GM19035 (cell line): ENCODE results near the gene IL33.
A peak's percentile ranks its signal among the peaks of the same experiment; 100 is the strongest.
"Not testable (repeated sequence)": the region's sequence is repeated elsewhere in the genome, so short reads cannot be mapped to it uniquely, and the experiment has no call there.

ENCODE experiments used
- ATAC-seq: cut with Tn5 transposase; IDR thresholded peaks from one replicate; pipeline ENCODE4 v1.9.1; 2021; ENCODE audit not compliant: unreplicated experiment

Gene IL33, protein sequence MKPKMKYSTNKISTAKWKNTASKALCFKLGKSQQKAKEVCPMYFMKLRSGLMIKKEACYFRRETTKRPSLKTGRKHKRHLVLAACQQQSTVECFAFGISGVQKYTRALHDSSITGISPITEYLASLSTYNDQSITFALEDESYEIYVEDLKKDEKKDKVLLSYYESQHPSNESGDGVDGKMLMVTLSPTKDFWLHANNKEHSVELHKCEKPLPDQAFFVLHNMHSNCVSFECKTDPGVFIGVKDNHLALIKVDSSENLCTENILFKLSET

DNA sequence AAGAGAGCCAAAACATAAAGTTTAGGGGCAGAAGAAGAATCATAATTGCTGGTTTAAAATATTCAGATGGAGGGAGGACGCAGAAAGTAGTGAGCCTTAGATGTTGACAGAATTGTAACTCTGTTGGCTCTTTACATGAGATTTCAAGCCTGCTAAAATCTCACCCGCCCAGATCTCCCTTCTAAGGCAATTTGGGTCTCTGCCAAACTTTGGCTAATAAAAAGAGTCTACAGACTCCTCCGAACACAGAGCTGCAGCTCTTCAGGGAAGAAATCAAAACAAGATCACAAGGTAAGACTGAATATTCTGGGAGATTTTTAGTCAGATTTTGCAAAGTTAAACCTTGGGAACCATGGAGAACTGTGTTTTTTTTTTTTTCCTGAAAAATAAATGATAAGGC lies at the start of gene IL33:
IL33 (plus strand) TSS at position 246 of the 400 bp plus-strand sequence. CDS start 25,888 bp downstream, outside the sequence.
- ATAC-seq, result no peak

DNA sequence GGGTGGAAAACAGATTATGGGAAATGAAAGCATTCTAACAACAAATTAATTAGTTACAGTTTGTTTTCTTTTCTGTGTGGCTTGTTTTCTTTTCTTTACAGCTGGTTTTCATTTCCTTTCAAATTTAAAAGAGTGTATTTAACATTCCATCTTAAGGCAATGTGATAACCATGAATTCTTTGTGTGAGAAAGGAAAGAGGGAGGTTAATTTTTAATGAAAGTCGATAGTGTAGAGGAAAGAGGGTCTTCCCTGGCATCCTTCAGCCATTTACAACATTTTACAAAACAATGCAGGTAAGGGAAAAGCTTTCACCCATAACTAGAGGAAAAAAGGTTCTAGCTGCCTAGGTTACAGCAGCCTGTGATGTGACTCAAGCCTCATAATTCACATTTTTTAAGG lies 43.9 kb upstream of the IL33 start:
- ATAC-seq, result no peak

GRCh38 chr9:6173914-6174313 lies 41.7 kb upstream of the IL33 start:
- ATAC-seq, result no peak

- not testable (repeated sequence) for ATAC-seq
Observed at GRCh38 chr9:6182549-6183226, 32.9 kb upstream of the IL33 start.

DNA sequence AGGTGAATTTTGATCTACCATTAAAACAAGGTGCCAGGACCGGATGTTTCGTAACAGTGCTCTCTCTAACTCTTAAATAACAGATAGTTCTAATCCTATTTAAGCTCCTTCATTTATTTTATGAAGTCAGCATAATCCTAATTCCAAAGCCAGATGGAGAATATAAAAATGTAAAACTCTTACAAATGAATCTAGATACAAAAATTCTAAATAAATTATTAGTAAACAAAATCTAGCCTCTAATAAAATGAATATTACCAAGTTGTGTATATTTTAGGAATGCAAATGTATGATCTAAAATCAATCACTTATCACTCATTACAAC lies 32.4 kb upstream of the IL33 start:
- ATAC-seq, result no peak

DNA sequence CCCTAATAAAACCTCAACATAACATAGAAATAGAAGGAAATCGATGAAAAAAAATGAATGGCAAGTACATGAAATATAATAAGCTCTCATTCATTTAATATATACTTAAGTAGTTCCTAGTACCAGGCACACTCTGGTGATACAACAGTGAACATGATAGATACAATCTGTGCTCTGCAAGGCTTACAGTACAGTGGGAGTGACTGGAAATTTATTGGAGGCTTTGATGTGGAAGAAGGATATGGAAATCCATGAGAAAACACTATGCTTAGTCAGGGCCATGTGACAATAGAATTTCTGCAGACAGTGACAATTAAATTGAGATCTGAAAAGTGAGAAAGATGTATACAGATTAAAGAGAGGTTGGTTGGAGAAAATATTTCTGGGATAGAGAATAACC lies 32.0 kb upstream of the IL33 start:
- no peak for ATAC-seq

GRCh38 chr9:6184749-6185645 lies 30.6 kb upstream of the IL33 start:
- peak; percentile 97 for ATAC-seq

DNA sequence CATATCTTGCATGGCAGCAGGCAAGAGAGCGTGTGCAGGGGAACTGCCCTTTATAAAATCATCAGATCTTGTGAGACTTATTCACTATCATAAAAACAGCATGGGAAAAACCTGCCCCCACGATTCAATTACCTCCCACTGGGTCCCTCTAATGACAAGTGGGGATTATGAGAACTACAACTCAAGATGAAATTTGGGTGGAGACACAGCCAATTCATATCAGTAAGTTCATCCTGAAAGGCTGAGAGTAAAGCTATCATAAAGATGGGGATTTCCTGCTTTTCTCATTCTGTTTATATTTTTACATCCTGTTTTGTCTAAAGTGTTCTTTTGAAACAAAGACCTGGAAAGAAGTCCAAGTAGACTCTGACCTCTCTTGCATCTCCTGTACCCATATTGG lies 28.9 kb upstream of the IL33 start:
- ATAC-seq, result no peak

DNA sequence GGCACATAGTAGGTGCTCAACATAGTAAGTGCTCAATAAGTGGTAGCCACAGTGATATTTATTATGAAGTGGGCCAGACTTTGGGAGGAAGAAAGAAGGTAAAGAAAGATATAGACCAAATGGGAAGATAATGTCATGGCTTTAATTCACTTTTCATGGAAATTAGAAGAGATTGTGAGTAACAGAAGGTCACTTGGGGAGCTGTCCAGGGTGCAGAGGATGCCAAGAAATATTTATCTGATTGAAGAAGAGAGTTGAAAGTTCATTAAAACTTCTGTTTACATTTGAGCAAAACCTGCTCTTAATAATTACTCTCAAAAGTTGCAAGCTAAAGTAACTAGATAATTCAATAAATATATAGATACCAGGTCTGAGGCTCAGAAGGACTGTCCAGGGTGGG lies 28.3 kb upstream of the IL33 start:
- ATAC-seq, result no peak

DNA sequence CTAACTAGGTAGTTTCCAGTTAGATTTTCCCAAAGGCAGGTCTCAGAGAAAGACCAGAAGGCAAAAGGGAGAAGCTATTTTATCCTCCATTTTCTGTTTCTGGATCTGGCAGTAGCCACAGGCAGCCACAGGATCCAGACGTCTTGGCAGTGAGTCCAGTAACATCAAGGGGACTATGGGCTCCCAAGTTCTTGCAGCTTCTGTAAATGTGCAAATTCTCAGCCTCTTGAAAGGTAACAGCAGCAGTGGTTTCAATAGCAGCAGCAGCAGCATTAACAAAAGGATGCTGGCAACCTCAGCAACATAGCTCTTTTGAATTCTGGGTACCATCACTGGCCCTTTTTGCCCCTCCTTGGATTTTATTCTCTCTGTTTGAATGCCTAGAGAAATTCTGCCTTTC lies 27.1 kb upstream of the IL33 start:
- no peak for ATAC-seq

DNA sequence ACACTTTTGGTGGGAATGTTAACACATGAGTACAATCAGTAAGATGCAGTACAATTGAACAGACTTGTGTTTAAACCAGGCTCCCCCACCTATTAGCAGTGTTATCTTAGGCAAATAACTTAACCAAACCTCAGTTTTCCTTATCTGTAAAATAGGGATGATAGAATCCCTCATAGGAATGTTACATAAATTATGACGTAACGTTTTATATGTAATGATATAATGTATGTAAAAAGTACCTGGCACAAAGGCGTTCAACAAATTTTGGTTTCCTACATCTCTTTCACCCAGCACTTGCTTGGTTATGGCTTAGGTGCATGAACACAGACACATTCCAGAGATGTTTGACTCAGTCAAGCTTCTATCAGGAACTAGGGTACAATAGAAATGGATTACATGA lies 26.7 kb upstream of the IL33 start:
- ATAC-seq, result no peak

GRCh38 chr9:6194934-6195333 lies 20.7 kb upstream of the IL33 start:
- ATAC-seq, result no peak

DNA sequence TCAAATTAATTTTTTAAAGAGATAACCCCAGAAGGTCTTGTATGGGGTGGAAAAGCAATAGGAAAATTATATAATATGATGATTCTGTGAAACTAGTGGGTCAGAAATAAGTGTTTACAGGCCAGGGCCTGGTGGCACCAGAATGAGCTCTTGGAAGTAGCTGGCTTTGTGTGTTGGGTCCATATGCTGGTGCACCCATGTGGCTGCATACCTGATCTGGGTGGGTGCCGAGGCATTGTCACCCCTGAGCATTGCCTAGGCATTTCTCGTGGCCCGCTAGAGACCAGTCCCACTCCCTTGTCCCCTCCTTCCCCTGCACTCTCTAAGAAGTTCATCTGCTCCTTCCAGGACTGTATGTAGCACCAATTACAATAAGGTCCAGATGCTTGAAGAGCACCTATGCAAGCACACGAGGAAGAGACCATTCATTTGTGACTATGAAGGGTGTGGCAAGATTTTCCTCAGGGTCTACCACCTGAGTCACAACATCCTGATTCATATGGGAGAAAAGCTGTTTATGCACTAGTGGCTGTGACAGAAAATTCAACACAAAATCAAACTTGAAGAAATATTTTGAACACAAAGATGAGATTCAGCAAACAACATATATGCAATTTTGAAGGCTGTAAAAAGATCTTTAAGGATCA lies 19.8 kb upstream of the IL33 start:
- no peak for ATAC-seq

- ATAC-seq, result no peak
Observed at GRCh38 chr9:6197330-6197729, 18.3 kb upstream of the IL33 start.

DNA sequence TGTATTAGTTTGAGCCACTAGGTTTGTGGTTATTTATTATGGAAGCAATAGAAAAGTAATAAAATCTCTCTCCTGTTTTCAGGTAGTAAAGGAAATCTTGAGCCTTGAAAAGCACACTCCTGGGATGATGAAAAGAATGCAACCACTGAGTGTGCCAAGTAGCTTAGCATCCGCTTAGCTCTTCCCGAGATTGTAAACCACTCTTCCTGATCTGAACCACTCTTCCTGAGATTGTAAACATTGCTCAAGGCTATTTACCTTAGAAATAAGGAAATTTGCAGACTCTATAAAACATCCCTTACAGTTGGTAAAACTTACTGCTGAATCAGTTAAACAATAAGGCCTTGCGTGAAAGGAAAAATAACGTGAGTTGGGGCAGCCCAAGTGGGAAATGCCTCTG lies 17.4 kb upstream of the IL33 start:
- no peak for ATAC-seq

- no peak for ATAC-seq
Observed at GRCh38 chr9:6199596-6199995, 16.0 kb upstream of the IL33 start.

DNA sequence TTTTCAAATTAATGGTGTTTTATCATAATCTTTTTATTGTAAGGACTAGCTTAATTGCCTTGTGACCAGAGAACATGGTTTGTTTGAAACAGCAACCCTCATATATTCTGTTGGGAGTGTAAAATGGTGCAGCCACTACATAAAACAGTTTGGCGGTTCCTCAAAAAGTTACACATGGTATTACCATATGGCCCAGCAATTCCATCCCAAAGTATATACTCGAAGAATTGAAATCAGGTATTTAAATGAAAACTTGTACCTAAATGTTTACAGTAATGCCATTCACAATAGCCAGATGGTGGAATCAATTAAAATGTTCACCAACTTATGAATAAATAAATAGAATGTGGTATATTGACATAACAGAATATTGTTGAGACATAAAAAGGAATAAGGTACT lies 14.8 kb upstream of the IL33 start:
- no peak for ATAC-seq

DNA sequence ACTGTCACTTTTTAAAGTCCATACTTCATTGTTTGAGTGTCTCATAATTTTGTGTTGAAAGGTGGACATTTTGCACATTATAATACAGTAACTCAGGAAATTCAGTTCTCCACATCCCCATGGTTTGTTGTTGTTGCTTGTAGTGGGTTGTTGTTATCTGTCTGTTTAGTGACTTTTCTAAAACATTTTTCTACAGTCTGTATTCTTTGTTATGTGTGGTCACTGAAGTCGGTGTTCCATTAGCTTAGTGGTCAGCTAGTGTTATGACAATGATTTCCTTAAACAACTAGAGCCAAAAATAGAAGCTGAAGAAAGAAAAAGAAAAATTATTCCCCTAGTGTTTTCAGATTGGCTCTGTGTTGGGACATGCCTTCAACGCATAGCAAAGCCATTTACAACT lies 5.6 kb upstream of the IL33 start:
- no peak for ATAC-seq

DNA sequence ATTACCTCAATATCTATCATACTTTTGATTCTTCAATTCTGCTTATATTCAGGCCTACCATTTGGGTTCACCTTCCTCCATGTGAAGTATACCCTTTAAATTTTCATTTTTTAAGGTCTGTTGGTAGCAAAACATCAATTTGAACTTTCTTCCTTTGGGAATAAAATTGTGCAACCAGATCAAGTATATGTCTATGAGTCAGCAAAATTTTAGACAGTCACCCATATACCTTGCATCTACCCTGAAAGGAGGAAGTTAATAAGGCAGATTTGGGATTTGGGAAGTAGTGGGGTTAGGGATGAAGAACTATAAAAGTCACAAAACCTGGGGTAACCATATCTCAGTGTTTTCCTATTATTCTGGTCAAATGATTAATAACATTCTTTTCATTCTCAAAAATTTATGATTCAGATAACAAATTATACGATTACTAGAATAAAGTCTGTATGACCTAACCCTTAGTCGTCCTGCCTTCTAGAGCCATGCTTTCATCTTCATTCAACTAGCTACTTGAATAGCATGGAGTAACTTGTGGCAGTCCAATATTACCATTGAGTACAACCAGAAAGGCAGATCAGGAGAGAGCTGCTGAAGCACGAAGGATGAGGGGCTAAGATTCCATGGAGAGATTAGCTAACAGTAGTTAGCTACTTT lies 2.8 kb upstream of the IL33 start:
- no peak for ATAC-seq

DNA sequence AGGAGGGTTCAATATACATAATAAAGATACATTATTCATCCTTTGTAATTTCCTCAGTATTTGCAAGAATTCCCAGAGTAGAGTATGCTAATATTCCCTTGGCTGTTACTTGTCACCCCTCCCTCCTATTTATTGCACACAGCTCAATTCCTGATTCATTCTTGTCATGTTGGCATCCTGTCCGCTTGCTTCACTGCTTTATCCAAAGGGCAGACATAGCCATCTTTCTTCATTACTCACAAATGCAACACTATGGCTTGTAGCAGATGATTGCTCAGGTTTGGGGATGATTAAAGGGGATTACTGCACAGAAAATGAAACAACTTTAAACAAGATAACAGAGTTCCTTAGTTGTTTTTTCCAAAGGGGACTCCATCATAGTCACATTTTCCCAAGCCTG lies 1.2 kb upstream of the IL33 start:
- no peak for ATAC-seq

DNA sequence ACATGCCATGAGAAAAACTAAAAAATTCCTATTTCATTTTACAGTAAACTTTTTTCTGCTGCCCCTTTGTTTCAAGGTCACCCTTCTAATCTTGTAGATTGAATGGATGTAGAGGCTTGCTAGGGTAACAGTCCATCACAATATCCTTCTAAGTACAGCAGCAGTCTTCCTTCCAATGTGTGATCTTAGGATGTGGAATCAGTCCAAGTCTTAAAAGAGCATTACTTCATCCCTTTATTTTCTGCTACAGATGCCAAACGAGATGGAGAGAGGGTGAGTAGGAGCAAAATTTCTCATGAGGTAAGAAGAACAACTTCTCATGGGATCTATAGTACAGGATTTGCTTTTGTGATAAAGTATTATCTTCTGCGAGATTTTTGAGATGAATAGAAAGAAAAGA lies 704 bp upstream of the IL33 start:
- ATAC-seq, result no peak
